T-helper 9 cell (primary cell): ENCODE results near the gene GABPB2.

ENCODE experiments used
- DNase-seq: peaks from one replicate; pipeline ENCODE4 v3.0.0-alpha.2; 2020

Gene GABPB2

DNA sequence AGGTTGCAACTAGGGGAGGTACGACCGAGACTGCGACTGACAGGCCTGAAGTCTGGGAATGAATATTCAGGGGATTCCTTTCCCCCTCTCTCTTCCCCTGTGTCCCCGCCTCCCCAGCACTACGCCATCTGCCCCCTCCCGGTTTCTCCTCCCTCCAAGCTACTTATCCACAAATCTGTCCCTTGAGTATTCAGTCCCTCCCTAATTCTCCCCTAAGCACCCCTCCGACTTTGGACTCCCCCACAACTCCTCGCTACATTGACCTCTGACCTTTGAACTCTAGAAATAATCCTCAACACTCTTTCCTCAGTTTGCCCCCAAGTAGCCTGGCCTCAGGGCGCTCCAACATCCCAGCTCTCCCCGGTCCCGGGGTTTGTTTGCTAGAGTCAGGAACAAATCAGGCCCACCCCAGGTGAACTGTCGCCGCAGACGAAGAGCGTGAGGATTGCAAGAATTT lies 94.7 kb downstream of the GABPB2 start:
- DNase-seq: no peak

GRCh38 chr1:151165738-151166504 lies 95.4 kb downstream of the GABPB2 start, which contains the start of the genes LYSMD1 and SCNM1:
Gene LYSMD1, minus strand, starts transcription at chr1:151165902. Its CDS starts 644 bp downstream, at chr1:151165258.
Gene SCNM1, plus strand, starts transcription at chr1:151166144. Its CDS starts 9 bp downstream, at chr1:151166153.
- peak; percentile 95 for DNase-seq

DNA sequence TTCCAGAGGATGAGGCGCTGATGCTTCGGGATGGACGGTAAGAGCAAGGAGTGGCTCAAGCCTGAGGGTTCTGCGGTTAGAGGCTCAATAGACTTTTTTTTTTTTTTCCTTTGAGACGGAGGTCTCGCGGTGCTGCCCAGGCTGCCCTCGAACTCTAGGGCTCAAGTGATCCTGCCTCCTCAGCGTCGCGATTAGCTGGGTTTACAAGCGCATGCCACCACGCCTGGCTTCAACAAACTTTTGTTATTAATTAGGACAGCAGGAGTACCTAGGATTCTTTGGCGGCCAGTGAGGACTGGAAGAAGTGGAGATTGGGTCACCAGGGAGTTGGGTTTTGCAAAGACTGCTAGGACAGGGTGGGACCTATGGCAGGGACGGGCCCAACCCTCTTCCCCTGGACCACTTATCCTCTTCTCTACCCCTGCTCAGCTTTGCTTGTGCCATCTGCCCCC lies 96.0 kb downstream of the GABPB2 start:
- no peak for DNase-seq

GRCh38 chr1:151167116-151167515 lies 96.6 kb downstream of the GABPB2 start:
- DNase-seq: no peak

- no peak for DNase-seq
Observed at GRCh38 chr1:151171190-151171589, 100.6 kb downstream of the GABPB2 start.
